ENCODE data around the gene ASTN2.
"Not testable (repeated sequence)": the region's sequence is repeated elsewhere in the genome, so short reads cannot be mapped to it uniquely, and the experiment has no call there.

Gene ASTN2

GRCh38 chr9:116940614-116941215 is 474.1 kb downstream of the ASTN2 start:
- H3K4me3 Mint-ChIP-seq, result no peak overlapping the region
- no peak overlapping the region for H3K27ac Mint-ChIP-seq
- H3K9me3 Mint-ChIP-seq, result peaks cover 7% of the 10 kb centered on the region
- no peaks in the 10 kb centered on the region for H3K4me1 Mint-ChIP-seq (ENCODE audit: low read depth)
- no peaks in the 10 kb centered on the region for H3K36me3 Mint-ChIP-seq (ENCODE audit: low read depth)
- H3K27me3 Mint-ChIP-seq (ENCODE audit: low read depth), result no peaks in the 10 kb centered on the region

- Mint-ChIP-seq H3K36me3 (ENCODE audit: low read depth) (no peaks in the 10 kb centered on the region), H3K27ac (no peak overlapping the region), H3K4me3 (no peak overlapping the region), H3K27me3 (ENCODE audit: low read depth) (no peaks in the 10 kb centered on the region), H3K9me3 (peaks cover 7% of the 10 kb centered on the region), H3K4me1 (ENCODE audit: low read depth) (no peaks in the 10 kb centered on the region)
Observed at GRCh38 chr9:116939614-116940013, 475.2 kb downstream of the ASTN2 start.

- Mint-ChIP-seq H3K9me3 (peaks cover 7% of the 10 kb centered on the region), H3K36me3 (ENCODE audit: low read depth) (no peaks in the 10 kb centered on the region), H3K27me3 (ENCODE audit: low read depth) (no peaks in the 10 kb centered on the region), H3K4me3 (no peak overlapping the region), H3K27ac (no peak overlapping the region), H3K4me1 (ENCODE audit: low read depth) (no peaks in the 10 kb centered on the region)
Observed at GRCh38 chr9:116939161-116939560, 475.7 kb downstream of the ASTN2 start.

GRCh38 chr9:116937361-116937760 is 477.5 kb downstream of the ASTN2 start:
- peaks cover 7% of the 10 kb centered on the region for H3K9me3 Mint-ChIP-seq
- no peaks in the 10 kb centered on the region for H3K4me1 Mint-ChIP-seq (ENCODE audit: low read depth)
- H3K27me3 Mint-ChIP-seq (ENCODE audit: low read depth), result no peaks in the 10 kb centered on the region
- no peaks in the 10 kb centered on the region for H3K36me3 Mint-ChIP-seq (ENCODE audit: low read depth)
- H3K27ac Mint-ChIP-seq, result no peak overlapping the region
- H3K4me3 Mint-ChIP-seq, result no peak overlapping the region

- no peak overlapping the region for H3K27ac Mint-ChIP-seq
- no peaks in the 10 kb centered on the region for H3K27me3 Mint-ChIP-seq (ENCODE audit: low read depth)
- H3K36me3 Mint-ChIP-seq (ENCODE audit: low read depth), result no peaks in the 10 kb centered on the region
- peaks cover 7% of the 10 kb centered on the region for H3K9me3 Mint-ChIP-seq
- H3K4me3 Mint-ChIP-seq, result no peak overlapping the region
- H3K4me1 Mint-ChIP-seq (ENCODE audit: low read depth), result no peaks in the 10 kb centered on the region
Observed at GRCh38 chr9:116935149-116935897, 479.5 kb downstream of the ASTN2 start.

- Mint-ChIP-seq H3K4me3 (no peak overlapping the region), H3K4me1 (ENCODE audit: low read depth) (no peaks in the 10 kb centered on the region), H3K27ac (no peak overlapping the region), H3K27me3 (ENCODE audit: low read depth) (no peaks in the 10 kb centered on the region), H3K9me3 (peaks cover 7% of the 10 kb centered on the region), H3K36me3 (ENCODE audit: low read depth) (no peaks in the 10 kb centered on the region)
Observed at GRCh38 chr9:116934131-116934530, 480.7 kb downstream of the ASTN2 start.

GRCh38 chr9:116933251-116933650 is 481.6 kb downstream of the ASTN2 start:
- H3K27me3 Mint-ChIP-seq (ENCODE audit: low read depth), result no peaks in the 10 kb centered on the region
- H3K4me3 Mint-ChIP-seq, result no peak overlapping the region
- H3K9me3 Mint-ChIP-seq, result peaks cover 7% of the 10 kb centered on the region
- no peak overlapping the region for H3K27ac Mint-ChIP-seq
- no peaks in the 10 kb centered on the region for H3K36me3 Mint-ChIP-seq (ENCODE audit: low read depth)
- no peaks in the 10 kb centered on the region for H3K4me1 Mint-ChIP-seq (ENCODE audit: low read depth)

- Mint-ChIP-seq H3K4me3 (no peak overlapping the region), H3K27ac (no peak overlapping the region), H3K9me3 (no peaks in the 10 kb centered on the region), H3K27me3 (ENCODE audit: low read depth) (no peaks in the 10 kb centered on the region), H3K36me3 (ENCODE audit: low read depth) (no peaks in the 10 kb centered on the region), H3K4me1 (ENCODE audit: low read depth) (no peaks in the 10 kb centered on the region)
Observed at GRCh38 chr9:116929621-116930020, 485.2 kb downstream of the ASTN2 start.

GRCh38 chr9:116928884-116929283 is 486.0 kb downstream of the ASTN2 start:
- no peak overlapping the region for H3K4me3 Mint-ChIP-seq
- no peaks in the 10 kb centered on the region for H3K4me1 Mint-ChIP-seq (ENCODE audit: low read depth)
- no peaks in the 10 kb centered on the region for H3K9me3 Mint-ChIP-seq

GRCh38 chr9:116928289-116928688 is 486.6 kb downstream of the ASTN2 start:
- Mint-ChIP-seq H3K36me3 (ENCODE audit: low read depth) (no peaks in the 10 kb centered on the region), H3K4me3 (no peak overlapping the region), H3K9me3 (no peaks in the 10 kb centered on the region), H3K27ac (no peak overlapping the region), H3K4me1 (ENCODE audit: low read depth) (no peaks in the 10 kb centered on the region), H3K27me3 (ENCODE audit: low read depth) (no peaks in the 10 kb centered on the region)

More at GRCh38 chr9:116928884-116929283, 486.0 kb downstream of the ASTN2 start:
- H3K36me3 Mint-ChIP-seq (ENCODE audit: low read depth), result no peaks in the 10 kb centered on the region
- H3K27ac Mint-ChIP-seq, result no peak overlapping the region
- H3K27me3 Mint-ChIP-seq (ENCODE audit: low read depth), result no peaks in the 10 kb centered on the region

- Mint-ChIP-seq H3K36me3 (ENCODE audit: low read depth) (no peaks in the 10 kb centered on the region), H3K4me1 (ENCODE audit: low read depth) (no peaks in the 10 kb centered on the region), H3K27me3 (ENCODE audit: low read depth) (no peaks in the 10 kb centered on the region), H3K27ac (no peak overlapping the region), H3K9me3 (no peaks in the 10 kb centered on the region), H3K4me3 (no peak overlapping the region)
Observed at GRCh38 chr9:116927726-116928125, 487.1 kb downstream of the ASTN2 start.

- H3K9me3 Mint-ChIP-seq, result peaks cover 3% of the 10 kb centered on the region
- no peaks in the 10 kb centered on the region for H3K27me3 Mint-ChIP-seq (ENCODE audit: low read depth)
- H3K4me1 Mint-ChIP-seq (ENCODE audit: low read depth), result no peaks in the 10 kb centered on the region
- H3K4me3 Mint-ChIP-seq, result no peak overlapping the region
- H3K27ac Mint-ChIP-seq, result no peak overlapping the region
- no peaks in the 10 kb centered on the region for H3K36me3 Mint-ChIP-seq (ENCODE audit: low read depth)
Observed at GRCh38 chr9:116925121-116925520, 489.7 kb downstream of the ASTN2 start.

GRCh38 chr9:116924462-116925110 is 490.3 kb downstream of the ASTN2 start:
- H3K4me1 Mint-ChIP-seq (ENCODE audit: low read depth), result no peaks in the 10 kb centered on the region
- H3K27me3 Mint-ChIP-seq (ENCODE audit: low read depth), result no peaks in the 10 kb centered on the region
- H3K9me3 Mint-ChIP-seq, result peaks cover 3% of the 10 kb centered on the region
- H3K27ac Mint-ChIP-seq, result no peak overlapping the region
- H3K36me3 Mint-ChIP-seq (ENCODE audit: low read depth), result no peaks in the 10 kb centered on the region
- no peak overlapping the region for H3K4me3 Mint-ChIP-seq

- H3K27ac Mint-ChIP-seq; H3K4me1 Mint-ChIP-seq (ENCODE audit: low read depth); H3K4me3 Mint-ChIP-seq; H3K9me3 Mint-ChIP-seq; H3K36me3 Mint-ChIP-seq (ENCODE audit: low read depth); H3K27me3 Mint-ChIP-seq (ENCODE audit: low read depth): not testable (repeated sequence)
Observed at GRCh38 chr9:116917895-116918508, 496.9 kb downstream of the ASTN2 start.

GRCh38 chr9:116913536-116913935 is 501.3 kb downstream of the ASTN2 start:
- Mint-ChIP-seq H3K27me3 (ENCODE audit: low read depth) (no peaks in the 10 kb centered on the region), H3K9me3 (no peaks in the 10 kb centered on the region), H3K4me1 (ENCODE audit: low read depth) (no peaks in the 10 kb centered on the region), H3K4me3 (no peak overlapping the region), H3K36me3 (ENCODE audit: low read depth) (no peaks in the 10 kb centered on the region), H3K27ac (no peak overlapping the region)

Measured in T-helper 1 cell treated with Interleukin-12 subunit alpha and Interleukin-12 subunit beta and Interleukin-4 antibody, amounts not matched to agents 30 μg/mL and 1 μg/mL, for 36 hours (primary cell).